GM19240 (cell line): ENCODE results near the gene FKBP2.

ENCODE experiments used
- DNase-seq: peaks from one replicate; pipeline ENCODE4 v3.0.0; 2011; ENCODE audit warnings: low spot score; ENCODE audit not compliant: insufficient read length

Gene FKBP2

GRCh38 chr11:64240435-64241240 lies at the start of gene FKBP2:
TSS of gene FKBP2 (plus strand) at chr11:64241095. CDS start at chr11:64242388, 1,293 bp downstream.
- peak; percentile 94 for DNase-seq

- no peak for DNase-seq
Measured at GRCh38 chr11:64192434-64192833, 48.5 kb upstream of the FKBP2 start.

GRCh38 chr11:64196626-64197025 lies 44.3 kb upstream of the FKBP2 start:
- no peak for DNase-seq

- DNase-seq = no peak
Measured at GRCh38 chr11:64198511-64198910, 42.4 kb upstream of the FKBP2 start.

GRCh38 chr11:64201543-64201942 lies 39.4 kb upstream of the FKBP2 start:
- no peak for DNase-seq

GRCh38 chr11:64202992-64203391 lies 37.9 kb upstream of the FKBP2 start:
- no peak for DNase-seq

- no peak for DNase-seq
Measured at GRCh38 chr11:64203421-64204079, 37.3 kb upstream of the FKBP2 start.

GRCh38 chr11:64204080-64204440 lies 36.8 kb upstream of the FKBP2 start:
- DNase-seq = no peak

- DNase-seq = no peak
Measured at GRCh38 chr11:64204464-64204989, 36.4 kb upstream of the FKBP2 start.

- no peak for DNase-seq
Measured at GRCh38 chr11:64206457-64207255, 34.2 kb upstream of the FKBP2 start, which contains the start of gene FERMT3. TSS of gene FERMT3 (plus strand) at chr11:64206721. CDS start at chr11:64207365, 644 bp downstream.

GRCh38 chr11:64207256-64208085 lies 33.4 kb upstream of the FKBP2 start:
- peak; percentile 95 for DNase-seq

- DNase-seq = no peak
Measured at GRCh38 chr11:64208086-64208795, 32.7 kb upstream of the FKBP2 start.

- no peak for DNase-seq
Measured at GRCh38 chr11:64208796-64209562, 31.9 kb upstream of the FKBP2 start.

GRCh38 chr11:64209563-64209843 lies 31.4 kb upstream of the FKBP2 start:
- DNase-seq = no peak

- no peak for DNase-seq
Measured at GRCh38 chr11:64210301-64211020, 30.4 kb upstream of the FKBP2 start.

GRCh38 chr11:64211181-64211872 lies 29.6 kb upstream of the FKBP2 start:
- DNase-seq = no peak

GRCh38 chr11:64216879-64217278 lies 24.0 kb upstream of the FKBP2 start:
- no peak for DNase-seq

GRCh38 chr11:64218628-64219353 lies 22.1 kb upstream of the FKBP2 start:
- DNase-seq = no peak
